Measurements from ENCODE around the gene WASF3. TPM values are rescaled to one million over a fixed set of nuclear protein-coding genes. Genes with fewer than 3 reads are reported as not detected.

The WASF3 gene, protein sequence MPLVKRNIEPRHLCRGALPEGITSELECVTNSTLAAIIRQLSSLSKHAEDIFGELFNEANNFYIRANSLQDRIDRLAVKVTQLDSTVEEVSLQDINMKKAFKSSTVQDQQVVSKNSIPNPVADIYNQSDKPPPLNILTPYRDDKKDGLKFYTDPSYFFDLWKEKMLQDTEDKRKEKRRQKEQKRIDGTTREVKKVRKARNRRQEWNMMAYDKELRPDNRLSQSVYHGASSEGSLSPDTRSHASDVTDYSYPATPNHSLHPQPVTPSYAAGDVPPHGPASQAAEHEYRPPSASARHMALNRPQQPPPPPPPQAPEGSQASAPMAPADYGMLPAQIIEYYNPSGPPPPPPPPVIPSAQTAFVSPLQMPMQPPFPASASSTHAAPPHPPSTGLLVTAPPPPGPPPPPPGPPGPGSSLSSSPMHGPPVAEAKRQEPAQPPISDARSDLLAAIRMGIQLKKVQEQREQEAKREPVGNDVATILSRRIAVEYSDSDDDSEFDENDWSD
- polyA plus RNA-seq (2013, experiment 1 of 2; ENCODE audit: insufficient read length) = 7.6 TPM
- polyA plus RNA-seq (2013, experiment 2 of 2; ENCODE audit: insufficient read length) = 9.0 TPM

DNA sequence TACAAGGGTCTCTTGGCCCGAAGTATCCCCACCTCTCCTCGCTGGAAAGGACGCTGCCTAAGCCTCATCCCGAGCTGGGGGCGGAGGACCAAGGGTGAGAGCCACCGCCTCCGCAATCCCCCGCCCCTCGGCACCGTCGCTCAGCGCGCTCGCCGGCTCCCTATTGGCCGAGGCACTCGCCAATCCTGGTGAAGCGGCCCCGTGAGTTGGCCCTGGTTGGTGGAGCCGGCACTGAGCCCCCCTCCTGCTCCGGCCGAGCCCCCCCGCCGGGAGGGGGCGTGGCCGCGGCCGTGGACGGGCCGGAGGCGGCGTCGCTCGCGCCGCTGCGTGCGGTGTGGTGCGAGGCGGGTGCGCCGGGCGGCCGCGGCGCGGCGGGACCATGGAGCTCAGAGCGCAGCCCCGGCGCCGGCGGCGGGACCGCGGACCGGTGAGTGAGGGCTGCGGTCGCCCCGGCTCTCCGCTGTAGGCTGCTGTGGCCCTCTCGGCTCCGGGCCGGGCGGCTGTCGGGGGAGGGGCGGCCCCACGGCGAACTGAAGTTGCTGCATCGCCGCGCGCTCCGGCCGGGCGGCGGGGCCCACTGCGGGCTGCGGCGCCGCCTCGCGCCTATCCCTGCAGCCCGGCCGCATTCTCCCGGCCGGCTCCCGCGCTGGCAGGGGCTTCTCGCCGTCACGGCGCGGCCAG is at the start of gene WASF3:
Gene WASF3 (plus strand): TSS at position 291 of the 681 bp plus-strand sequence. CDS start 84,588 bp downstream, outside the sequence.
- DNase-seq = peak; percentile 95

DNA sequence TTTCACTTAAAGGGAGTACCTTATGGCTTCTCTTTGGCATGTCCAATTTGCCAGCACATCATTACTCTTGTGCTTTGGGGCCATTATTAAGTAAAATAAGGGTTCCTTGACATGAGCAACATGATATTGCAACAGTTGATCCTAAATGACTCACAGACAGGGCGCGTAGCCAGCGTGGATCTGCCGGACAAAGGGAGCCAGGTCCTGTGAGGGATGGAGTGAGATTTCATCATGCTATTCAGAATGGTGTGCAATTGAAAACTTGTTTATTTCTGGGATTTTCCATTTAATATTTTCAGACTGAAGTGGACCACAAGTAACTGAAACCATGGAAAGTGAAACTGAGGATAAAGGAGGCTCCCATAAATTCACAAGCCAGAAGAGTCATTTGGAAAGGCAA is 48.6 kb upstream of the WASF3 start:
- DNase-seq = peak; percentile 36

DNA sequence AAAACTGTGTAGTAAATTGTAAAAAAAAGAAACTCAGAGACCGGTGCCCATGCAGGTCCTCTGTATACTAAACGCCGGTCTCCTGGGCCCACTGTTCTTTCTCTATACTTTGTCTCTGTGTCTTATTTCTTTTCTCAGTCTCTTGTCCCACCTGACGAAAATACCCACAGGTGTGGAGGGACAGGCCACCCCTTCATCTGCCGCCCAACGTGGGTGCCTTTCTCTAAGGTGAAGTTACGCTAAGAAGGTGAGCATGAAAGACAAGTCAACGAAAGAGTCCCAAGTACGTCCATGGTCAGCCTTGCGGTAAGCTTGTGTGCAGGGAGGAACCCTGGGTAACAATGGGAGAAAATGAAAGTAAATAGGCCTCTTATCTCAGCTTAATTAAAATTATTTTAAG is 48.0 kb upstream of the WASF3 start:
- no peak for DNase-seq

DNA sequence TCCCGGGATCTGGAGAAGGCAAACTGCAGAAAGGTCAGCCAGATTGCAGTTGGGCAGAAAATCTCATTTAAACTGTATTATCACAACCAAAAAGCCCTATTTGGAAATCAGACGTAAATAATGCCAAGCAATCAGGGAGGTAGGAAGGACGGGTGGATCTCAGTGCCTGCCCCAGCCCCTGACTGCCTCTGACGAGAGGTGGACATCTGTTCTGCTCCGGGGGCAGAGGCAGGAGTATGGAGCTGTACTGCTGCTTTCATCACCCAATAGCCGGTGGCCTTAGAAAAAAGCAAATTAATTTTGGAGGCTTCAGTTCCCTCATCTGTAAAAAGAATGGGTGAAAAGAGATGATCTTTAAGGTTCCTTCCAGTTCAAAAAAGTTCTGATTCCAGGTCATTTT is 43.6 kb upstream of the WASF3 start:
- DNase-seq = no peak

DNA sequence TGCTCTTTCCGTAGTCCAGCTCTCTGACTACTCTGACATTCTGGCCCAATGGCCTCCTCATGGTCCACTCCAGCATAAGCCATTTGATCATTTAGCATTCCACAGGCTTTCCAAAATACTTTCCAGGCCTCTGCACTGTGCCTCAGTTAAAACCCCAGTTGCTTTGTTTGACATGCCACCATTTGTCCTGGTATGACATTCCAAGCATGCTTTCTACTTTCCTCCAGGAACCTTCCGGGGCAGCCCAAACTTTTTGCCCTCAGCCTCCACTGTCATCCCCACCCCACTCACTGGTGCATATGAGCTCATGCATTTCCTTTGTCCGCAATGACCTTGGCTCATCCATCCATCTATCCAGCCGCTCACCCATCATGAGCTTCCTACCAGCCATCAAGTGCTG is 41.8 kb upstream of the WASF3 start:
- no peak for DNase-seq

DNA sequence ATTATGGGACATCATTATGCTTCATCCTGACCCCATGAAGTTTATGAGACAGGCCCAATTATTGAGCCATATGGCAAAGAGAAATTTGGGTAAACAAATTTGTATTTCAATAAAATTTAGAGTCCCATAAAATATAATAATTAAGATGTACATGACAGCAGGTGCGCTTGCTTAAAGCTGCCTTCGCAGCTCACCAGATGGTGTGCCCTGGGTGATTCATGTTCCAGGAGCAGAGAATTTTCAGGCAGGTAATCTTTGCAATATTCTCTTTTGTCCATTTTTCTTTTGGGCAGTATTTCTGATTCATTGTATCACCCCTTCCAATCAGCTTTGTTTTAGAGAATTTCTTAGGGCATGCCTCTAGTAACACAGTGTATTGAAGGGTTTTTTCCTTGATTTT is 39.5 kb upstream of the WASF3 start:
- no peak for DNase-seq

DNA sequence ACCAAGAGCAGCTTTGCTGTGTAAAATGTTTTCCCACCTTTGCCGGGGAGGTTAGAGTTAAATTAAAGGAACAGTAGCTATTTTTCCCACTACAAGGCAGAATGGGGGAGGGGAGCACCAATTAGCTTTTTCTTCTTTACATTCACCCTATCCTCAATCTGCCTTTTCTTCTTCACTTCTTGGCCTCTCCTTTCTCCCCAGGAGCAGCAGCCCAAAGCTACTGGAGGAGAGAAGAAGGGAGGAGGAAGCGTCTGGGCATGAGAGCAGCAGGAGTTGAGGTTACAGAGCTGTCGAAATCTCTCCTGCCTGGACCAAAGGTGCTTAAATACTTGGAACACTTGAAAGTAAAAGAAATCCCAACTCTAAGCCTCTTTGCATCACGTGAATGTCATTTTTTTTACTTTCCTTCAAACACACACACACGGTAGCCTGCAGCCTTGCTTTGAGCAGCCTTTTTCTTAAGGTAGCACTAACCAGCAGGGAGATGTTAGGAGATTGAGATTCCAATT is 39.0 kb upstream of the WASF3 start:
- DNase-seq = no peak

DNA sequence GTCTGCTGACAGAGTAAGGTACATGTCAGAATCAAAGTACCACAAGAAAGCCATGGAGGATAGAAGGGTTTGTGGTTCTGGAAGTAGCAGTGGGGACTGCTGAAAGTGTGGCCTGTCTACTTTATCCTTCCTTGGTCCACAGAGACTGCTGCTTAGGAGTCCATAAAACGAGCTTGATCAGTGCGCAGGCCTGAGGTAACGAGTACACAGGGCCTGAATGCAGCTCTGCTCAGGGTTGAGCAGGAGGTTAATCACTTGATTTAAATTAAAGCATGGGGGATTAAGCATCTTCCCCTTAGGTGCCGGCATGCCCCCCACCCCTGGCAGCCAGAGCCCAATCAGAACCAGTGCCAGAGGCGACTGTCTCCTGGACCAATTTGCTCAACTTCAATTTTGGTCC is 34.9 kb upstream of the WASF3 start:
- DNase-seq = no peak

DNA sequence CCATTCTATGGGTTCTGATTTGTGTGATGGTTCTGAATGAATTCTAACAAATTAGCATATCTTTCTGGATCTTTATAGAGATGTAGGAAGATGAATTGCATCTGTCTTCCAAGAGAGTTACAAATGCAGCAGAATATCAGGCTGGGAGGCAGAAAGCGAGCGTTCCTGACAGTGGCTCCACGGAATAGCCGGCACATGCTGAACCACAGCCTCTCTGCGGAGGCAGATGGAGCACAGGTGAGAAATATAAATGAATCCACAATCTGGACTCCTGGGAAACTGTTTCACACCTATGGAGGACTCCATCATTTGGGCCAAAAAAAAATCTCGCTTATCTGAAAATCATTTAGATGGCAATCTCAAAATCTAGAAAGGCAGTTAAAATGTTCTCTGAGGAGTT is 34.5 kb upstream of the WASF3 start:
- DNase-seq = no peak

DNA sequence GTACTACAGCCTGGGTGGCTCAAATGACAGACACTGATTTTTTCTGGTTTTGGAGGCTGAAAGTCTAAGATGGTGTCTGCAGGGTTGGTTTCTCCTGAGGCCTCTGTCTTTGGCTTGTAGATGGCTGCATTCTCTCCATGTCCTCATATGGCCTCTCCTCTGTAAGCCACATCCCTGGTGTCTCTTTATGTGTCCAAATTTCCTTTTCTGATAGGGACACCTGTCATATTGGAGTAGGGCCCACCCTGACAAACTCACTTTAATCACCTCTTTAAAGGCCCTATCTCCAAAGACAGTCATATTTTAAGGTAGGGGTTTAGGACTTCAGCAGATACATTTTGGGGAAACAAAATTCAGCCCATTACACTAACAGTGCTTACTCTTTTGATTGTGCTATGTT is 32.0 kb upstream of the WASF3 start:
- DNase-seq = no peak

DNA sequence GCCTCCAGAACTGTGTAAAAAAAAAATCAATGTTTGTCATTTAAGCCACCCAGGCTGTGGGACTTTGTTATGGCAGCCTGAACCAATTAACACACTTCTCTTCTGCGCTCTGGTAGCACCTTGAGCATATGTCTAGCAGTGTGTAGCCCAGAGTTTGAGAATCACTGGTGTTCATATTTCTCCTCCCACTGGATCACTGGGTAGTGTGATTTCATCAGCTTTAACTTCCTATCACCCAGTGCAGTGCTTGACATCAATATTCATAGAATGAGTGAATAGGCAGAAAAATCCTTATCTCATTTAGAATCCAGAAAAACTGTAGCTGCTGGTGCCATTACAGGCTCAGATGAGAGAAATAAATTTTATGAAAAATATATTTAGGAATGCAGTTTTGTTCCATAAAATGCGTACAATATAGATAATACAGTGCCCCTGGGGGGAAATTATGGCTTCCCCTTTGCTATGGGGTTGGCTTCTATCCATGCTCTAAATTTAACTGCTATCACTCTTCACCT is 30.7 kb upstream of the WASF3 start:
- no peak for DNase-seq

DNA sequence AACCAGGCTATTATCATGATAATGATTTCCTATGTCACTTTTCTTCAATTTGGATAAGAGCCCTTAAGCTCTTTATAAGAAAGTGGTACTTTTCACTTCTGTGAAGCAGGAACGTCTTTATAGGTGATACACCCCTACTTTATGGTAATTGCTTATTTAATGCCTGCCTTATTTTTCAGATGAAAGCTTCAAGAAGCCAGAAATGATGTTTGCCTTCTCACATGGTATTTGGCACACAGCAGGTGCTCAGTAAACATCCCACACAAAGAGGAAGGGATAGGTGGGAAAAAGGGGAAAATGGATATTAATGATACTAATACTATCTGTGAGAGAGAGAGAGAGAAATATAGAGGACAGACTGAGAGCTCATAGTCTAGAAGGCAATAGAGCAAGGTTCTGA is 29.0 kb upstream of the WASF3 start:
- no peak for DNase-seq

DNA sequence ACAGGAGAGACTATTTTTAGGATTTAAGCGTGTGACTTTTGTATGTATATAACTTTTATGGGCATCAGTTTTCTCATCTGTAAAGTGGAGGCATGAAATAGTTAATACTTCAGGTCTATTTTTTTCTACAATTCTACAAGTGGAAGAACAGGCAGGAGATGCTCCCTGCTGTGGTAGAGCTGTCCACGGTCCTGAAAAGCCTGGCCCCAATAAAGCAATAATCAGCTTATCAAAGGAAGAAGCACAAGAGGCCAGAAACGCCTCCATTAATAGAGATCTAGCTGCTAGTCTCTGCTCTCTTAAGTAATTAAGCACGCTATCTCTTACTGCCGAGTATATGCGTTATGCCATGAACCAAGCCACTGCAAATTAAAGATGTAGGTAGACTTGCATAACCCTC is 28.0 kb upstream of the WASF3 start:
- DNase-seq = peak; percentile 54

DNA sequence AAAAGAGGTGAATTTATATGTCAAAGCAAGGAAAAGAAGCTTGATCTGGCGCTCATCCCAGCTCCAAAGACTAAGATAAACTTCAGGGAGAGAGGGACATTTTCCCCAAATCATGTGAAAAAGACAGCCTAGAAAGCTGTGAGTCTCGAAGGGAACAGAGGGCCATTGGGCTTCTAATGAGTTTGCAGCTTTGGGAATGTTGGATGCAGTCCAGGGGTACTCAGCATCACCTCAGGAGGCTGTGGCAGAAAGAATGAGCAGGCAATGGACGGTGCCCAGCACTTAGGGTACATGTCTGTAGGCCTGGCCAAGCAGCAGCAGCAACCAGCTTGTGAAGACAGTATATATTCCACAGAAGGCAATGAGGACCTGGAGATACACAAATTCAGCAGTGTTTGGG is 25.7 kb upstream of the WASF3 start:
- no peak for DNase-seq

DNA sequence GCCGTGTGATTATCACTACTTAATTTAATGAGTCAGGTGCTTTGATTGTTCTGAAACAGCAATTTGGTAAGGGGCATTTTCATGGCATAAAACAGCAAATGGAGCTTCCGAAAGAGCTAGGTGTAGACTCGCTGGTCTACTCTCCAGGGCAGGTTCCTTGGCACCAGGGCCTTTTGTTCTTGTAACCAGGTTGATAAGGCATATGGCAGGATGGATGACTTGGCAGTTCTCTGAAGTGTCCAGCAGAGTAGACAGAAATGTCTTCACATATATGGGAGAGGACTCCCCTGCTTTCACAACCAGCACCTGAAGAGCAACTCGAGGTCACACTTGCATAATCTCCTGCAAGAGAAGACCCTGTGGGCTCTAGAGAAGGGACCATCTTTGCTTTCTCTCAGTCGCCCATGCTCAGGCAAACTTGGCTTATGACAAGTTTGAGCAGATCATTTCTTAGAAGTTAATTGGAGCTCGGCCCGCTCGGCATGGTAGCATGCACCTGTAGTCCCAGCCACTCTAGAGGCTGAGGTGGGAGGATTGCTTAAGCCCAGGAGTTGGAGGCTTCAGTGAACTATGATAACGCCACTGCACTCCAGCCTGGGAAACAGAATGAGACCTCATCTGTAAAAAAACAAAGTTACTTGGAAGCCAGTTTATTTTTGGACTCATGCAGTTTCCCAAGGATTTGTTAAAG is 23.3 kb upstream of the WASF3 start:
- no peak for DNase-seq

DNA sequence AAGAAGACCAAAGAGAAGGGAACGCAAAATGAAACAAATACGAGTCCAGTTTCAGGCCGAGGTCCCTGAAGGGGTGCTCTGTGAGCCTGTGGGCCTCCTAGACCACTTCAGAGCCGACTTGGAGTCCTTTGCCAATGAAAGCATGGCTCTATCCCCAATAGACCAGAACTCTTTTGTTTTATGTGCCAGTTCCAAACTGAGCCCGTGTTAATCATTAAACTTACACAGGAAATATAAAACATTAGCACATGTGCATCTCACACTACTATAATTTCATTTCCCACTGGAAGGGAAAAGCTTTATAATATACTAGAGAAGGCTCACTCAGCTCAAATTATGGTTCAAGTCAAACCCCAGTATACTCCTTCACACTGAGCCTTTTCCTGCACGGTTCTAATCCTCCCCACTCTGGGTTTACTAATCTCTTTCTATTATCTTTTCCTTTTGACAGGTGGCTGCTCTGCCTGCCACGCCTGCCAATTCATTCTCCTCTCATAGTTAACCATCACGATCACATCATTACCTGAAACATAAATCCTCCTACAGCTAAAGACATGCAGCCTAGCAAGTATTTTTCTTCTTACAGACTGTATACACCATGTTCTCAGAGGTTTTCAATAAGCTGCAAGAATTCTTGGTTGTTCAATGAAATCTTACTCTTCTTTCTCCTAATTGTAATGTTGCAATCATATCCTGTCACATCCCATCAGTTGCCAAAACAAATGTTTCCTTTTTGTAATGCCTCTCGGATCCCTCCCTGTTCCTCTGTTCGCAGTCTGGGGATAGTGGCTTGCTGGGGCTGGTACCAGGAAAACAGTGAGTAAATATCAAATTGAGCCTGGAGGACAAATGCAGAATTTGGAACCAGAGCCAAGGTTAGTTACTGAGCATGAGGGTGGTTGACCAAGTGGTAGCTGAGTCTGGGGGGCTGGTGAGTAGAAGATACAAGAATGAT is 18.8 kb upstream of the WASF3 start:
- DNase-seq = no peak

DNA sequence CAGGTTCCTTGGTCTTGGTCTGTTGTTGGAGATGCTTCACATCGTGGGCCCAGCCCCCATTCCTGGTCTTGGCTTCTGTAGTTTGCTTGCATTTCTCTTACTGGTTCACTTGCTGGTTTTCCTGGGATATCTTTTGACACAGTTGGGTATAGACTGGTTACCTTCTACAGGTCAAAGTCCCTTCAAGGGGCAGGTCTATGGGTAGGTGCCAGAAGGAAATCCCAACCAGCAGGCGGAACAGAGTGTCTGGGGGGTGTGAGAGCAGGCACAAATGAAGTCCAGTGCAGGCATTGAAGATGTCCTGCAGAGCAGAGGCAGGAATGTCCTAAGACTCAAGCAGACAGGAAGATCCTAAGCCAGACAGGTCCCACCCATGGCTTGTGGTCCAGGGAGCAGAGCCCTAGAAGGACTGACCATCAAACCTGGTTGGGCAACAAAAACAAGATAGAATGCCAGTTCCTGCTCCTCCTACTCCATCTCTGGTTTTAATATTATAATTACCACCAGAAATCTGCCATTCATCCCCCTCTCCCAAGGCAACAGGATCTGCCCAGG is 17.7 kb upstream of the WASF3 start:
- no peak for DNase-seq

DNA sequence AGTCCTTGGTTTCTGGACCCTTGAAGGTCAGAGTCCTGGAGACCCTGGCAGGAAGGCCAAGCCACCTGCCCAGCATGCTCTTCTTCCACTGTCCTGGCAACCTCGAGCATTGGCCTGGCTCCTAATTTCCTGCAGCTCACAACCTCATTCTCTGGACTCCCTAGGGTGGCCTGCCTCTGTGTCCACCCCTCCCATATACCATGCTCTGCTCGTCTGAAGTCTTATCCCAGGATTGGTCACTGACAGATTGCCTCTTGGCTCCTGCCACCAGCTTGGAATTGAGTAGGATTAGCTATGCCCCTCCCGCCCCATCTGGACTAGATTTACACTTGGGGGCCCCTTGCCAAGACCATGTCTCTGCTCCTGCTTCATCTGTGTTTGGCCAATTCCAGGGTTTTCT is 17.1 kb upstream of the WASF3 start:
- no peak for DNase-seq

DNA sequence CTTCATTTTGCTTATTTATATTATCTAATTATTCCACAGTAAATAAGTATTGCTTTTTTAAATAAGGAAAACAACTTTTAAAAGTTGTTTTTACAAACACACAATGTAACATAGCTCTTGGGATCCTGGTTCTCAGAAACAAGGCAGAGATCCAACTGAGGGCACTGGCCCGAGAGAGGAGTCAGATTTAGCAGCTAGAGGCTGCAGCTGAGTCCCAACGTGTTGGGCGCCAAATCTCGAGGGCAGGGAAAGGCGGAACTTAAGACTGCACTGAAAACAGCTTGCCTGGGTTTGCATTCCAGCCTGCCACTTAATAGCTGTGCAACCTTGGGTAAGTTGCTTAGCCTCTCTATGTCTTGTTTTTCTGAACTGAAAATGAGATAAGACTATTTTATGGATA is 16.4 kb upstream of the WASF3 start:
- no peak for DNase-seq

DNA sequence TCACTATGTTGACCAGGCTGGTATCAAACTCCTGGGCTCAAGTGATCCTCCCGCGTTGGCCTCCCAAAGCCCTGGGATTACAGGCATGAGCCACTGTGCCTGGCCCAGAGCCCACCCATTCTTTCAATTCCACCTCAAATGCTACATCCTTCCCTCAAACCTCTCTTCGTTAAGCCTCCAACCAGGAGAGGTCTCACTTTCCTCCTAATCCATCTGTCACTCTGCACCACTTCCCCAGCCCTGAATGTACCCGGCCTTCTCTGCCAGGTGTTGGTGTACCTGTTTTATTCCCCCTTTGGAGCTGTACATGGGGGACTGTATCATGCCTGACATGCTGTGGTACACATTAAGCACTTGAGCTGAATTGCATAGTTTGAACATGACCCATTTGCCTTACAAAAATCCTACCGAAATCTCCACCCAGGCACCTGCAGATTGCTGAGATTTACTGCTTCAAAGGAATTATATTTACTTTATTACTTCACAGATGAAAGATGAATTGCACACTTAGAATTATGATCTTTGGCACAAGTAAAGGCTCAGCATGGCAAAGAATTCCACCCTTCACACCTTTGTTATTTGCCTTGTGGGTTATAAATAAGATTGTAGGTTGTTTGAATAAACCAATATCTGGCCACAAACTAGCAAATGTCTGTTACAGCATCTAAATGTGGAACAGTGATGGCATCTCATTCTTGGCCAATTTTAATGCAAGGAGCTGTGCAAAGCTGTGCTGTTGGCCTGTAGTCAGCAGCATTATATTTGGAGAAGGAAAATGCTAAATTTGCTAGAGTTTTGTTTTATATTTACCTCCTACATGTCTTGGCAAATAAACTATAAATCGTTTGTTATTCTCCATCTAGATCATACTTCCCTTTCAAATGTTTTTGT is 15.6 kb upstream of the WASF3 start:
- DNase-seq = no peak
